Parathyroid adenoma (tissue), 2 donors: ENCODE measurements around the gene COMMD3.

Experiments
- H2AFZ ChIP-seq: fragments of 300-600 bp; sonication (generic); one replicate; pipeline ENCODE4 v1.7.0; 2017; ENCODE audit warnings: antibody characterized with exemption, mild to moderate bottlenecking
- H3K27ac ChIP-seq: fragments of 300-600 bp; sonication (generic); one replicate; pipeline ENCODE4 v1.7.0; 2017
- H3K27me3 ChIP-seq: fragments of 300-600 bp; sonication (generic); one replicate; pipeline ENCODE4 v1.7.0; 2017; ENCODE audit warnings: low read length; ENCODE audit not compliant: control insufficient read depth, insufficient read depth
- H3K36me3 ChIP-seq: fragments of 300-600 bp; sonication (generic); one replicate; pipeline ENCODE4 v1.7.0; 2017; ENCODE audit warnings: low read length; ENCODE audit not compliant: control insufficient read depth, insufficient read depth
- H3K4me1 ChIP-seq: fragments of 300-600 bp; sonication (generic); one replicate; pipeline ENCODE4 v1.7.0; 2017; ENCODE audit warnings: control low read depth
- H3K4me2 ChIP-seq: fragments of 300-600 bp; sonication (generic); one replicate; pipeline ENCODE4 v1.7.0; 2017; ENCODE audit warnings: low read length
- H3K4me3 ChIP-seq: fragments of 300-600 bp; sonication (generic); one replicate; pipeline ENCODE4 v1.7.0; 2017; ENCODE audit warnings: low read depth, low read length
- H3K79me2 ChIP-seq: fragments of 300-600 bp; sonication (generic); one replicate; pipeline ENCODE4 v1.7.0; 2017; ENCODE audit warnings: control low read depth
- H3K9ac ChIP-seq: fragments of 300-600 bp; sonication (generic); one replicate; pipeline ENCODE4 v1.7.0; 2017; ENCODE audit warnings: mild to moderate bottlenecking
- H3K9me3 ChIP-seq: fragments of 300-600 bp; sonication (generic); one replicate; pipeline ENCODE4 v1.7.0; 2017; ENCODE audit warnings: low read length; ENCODE audit not compliant: control insufficient read depth
- CTCF ChIP-seq: fragments of 300-600 bp; sonication (generic); IDR thresholded peaks from one replicate; pipeline ENCODE4 v1.7.0; 2017; ENCODE audit warnings: antibody characterized with exemption, mild to moderate bottlenecking
- donor health status: primary hyperparathyroidism.

COMMD3 gene

DNA sequence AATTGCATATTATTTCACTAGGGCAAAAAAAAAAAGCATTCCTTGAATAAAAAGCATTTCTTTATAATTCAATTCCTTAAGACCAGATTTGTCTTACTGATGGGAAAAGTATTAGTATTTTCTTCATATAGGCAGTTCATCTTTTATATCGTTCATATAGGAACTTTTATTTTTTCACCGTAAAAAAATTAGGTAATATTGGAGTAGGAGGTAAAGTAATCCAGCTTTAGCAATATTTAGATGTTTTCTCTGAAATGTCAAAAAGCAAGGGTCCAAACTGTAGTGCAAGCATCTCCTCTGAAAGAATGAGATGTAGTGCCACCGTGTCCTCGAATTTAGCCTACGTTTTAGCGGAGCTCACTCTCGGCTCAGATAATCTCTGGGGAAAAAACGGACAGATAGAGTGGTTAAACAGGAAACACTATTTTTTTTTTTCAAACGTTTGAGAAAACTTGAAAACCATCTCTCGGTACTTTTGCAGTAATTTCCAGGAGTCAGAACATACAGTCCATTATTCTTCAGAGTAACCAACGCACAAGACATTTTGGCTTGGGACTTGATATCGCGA, 23.7 kb downstream of the COMMD3 start:
- no peaks in the 10 kb centered on the region for H3K79me2 ChIP-seq
- TF ChIP-seq CTCF = no peak
- H3K36me3 ChIP-seq = no peaks in the 10 kb centered on the region
- peaks cover 17% of the 10 kb centered on the region for H3K27me3 ChIP-seq
- H3K4me3 ChIP-seq = peak overlapping the region; percentile 74
- H2AFZ ChIP-seq = peak overlapping the region; percentile 93
- H3K9me3 ChIP-seq = no peaks in the 10 kb centered on the region
- H3K27ac ChIP-seq = peak overlapping the region; percentile 85
- H3K4me2 ChIP-seq = peak overlapping the region; percentile 78
- H3K9ac ChIP-seq = no peak overlapping the region
- no peaks in the 10 kb centered on the region for H3K4me1 ChIP-seq

GRCh38 chr10:22340329-22341189, 24.4 kb downstream of the COMMD3 start:
- peak overlapping the region; percentile 78 for H3K4me2 ChIP-seq
- peaks cover 24% of the 10 kb centered on the region for H3K27me3 ChIP-seq
- H3K36me3 ChIP-seq = no peaks in the 10 kb centered on the region
- H3K9ac ChIP-seq = peak overlapping the region; percentile 94
- no peaks in the 10 kb centered on the region for H3K9me3 ChIP-seq
- no peaks in the 10 kb centered on the region for H3K4me1 ChIP-seq
- no peaks in the 10 kb centered on the region for H3K79me2 ChIP-seq
- no peak for TF ChIP-seq CTCF
- peak overlapping the region; percentile 93 for H2AFZ ChIP-seq
- H3K27ac ChIP-seq = peak overlapping the region; percentile 85
- peak overlapping the region; percentile 74 for H3K4me3 ChIP-seq

DNA sequence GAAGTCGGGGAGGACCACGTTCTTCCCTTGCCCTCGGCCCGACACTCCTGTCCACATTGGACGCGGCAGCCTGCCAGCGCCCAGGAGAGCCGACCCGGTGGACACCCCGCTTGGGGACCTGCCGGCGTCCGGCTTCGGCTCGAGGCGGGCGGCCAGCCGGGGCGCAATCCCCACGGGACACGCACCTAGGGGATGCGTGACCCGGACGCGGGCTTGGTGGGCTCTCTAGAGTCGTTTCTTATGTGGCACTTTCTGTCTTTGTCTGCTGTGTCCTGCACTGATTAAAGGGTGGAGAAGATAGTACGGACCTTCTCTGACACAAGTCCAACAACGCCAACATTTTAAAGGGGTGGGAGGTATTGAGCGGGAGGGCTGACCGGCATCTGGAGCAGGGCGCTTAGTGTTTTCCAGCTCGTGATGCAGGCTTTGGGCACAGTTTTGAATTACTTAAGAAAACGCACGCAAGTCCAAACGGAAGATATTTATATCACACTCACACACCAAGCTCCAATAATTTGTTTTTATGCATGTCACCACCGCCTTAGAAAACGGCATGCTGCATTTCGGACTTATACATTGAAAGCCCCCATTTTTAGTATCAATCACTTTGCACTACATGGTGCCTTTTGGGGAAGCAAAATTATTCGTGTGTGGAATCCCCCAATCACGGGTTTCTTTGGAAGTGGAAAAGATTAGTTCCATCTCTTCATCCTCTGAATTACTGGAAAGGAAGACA, 25.2 kb downstream of the COMMD3 start:
- peak overlapping the region; percentile 85 for H3K27ac ChIP-seq
- no peak for TF ChIP-seq CTCF
- H3K9ac ChIP-seq = no peak overlapping the region
- peak overlapping the region; percentile 93 for H2AFZ ChIP-seq
- peaks cover 30% of the 10 kb centered on the region for H3K27me3 ChIP-seq
- no peaks in the 10 kb centered on the region for H3K36me3 ChIP-seq
- peak overlapping the region; percentile 78 for H3K4me2 ChIP-seq
- H3K9me3 ChIP-seq = no peaks in the 10 kb centered on the region
- peak overlapping the region; percentile 74 for H3K4me3 ChIP-seq
- H3K79me2 ChIP-seq = no peaks in the 10 kb centered on the region
- no peaks in the 10 kb centered on the region for H3K4me1 ChIP-seq

DNA sequence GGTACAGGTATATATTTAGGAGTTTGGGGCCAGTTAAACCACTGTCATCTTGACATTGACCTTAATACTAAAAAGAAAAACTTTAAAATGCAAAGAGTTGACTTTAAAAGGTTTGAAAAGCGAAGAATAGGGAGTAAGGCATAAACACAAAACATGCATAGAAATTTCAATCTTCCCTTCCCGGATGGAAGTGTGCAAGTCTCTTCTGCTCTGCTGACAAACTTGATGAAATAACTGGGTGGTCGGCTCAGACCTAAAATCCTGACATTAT, 25.7 kb downstream of the COMMD3 start:
- Histone ChIP-seq H3K27me3 (peaks cover 28% of the 10 kb centered on the region), H3K4me2 (no peak overlapping the region), H3K4me3 (peak overlapping the region; percentile 74), H3K4me1 (no peaks in the 10 kb centered on the region), H3K27ac (no peak overlapping the region), H3K36me3 (no peaks in the 10 kb centered on the region), H2AFZ (no peak overlapping the region), H3K9ac (no peak overlapping the region), H3K9me3 (no peaks in the 10 kb centered on the region), H3K79me2 (no peaks in the 10 kb centered on the region)
- TF ChIP-seq CTCF = no peak
